ENCODE results near the gene SRD5A1. TPM values are rescaled to one million over a fixed set of nuclear protein-coding genes. Genes with fewer than 3 reads are reported as not detected.
A peak's percentile ranks its signal among the peaks of the same experiment; 100 is the strongest.

Gene SRD5A1
- total RNA-seq, 8 experiments from 2014 or later, result 6.4 to 28.6 (median 15.0) TPM

DNA sequence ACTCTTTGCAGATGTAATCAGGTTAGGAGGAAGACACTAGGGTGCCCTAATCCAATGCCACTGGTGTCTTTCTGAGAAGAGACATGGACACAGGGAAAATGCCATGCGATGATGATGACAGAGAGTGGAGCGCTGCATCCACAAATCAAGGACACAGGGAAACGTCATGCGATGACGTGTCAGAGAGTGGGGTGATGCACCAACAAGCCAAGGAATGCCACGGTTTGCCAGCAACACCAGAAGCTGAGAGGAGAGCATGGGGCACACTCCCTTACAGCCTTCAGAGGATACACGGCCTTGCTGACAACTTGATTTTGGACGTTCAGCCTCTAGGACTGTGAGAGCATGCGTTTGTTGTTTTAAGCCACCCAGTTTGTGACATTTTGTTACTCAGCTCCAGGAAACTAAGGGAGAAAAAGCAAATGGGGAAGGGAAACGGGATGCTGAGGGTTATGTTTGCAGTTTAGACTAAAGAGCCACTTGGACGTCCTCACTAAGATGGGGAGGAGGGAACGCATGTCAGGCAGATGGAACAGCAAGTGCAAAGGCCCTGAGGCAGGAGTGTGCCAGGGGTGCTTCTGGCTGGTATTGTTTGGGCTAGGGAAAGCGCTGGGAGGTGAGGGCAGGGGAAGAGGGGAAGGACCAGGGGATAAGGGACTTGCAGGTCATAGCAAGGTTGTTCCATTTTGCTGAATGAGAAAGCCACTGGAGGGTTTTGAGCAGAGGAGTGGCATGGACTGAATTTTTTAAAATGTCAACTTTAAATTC lies 77.5 kb downstream of the SRD5A1 start:
- Histone ChIP-seq H3K4me1 (replicated peaks in 1 of 2) (peaks cover 3 to 11% of the 10 kb centered on the region in 2 donors), H3K27ac (no peak overlapping the region), H3K4me3 (no peak overlapping the region)
- in situ Hi-C loops (cut with MboI; ENCODE audit: low pct_unique_long_range_greater_than_20kb in 2 of 9, low sequenced_read_pairs in 9 of 9, unreplicated experiment in 9 of 9), result no loop called here
- 76 to 100% (median 89%) methylated on average over 1 to 13 of the region's 13 CpGs; no CpG with 5 or more reads in 1 of the 10 experiments for WGBS, 10 experiments
- ATAC-seq (replicated peaks in 6 of 8), result no peak

- in situ Hi-C loops (cut with MboI; ENCODE audit: low pct_unique_long_range_greater_than_20kb in 2 of 9, low sequenced_read_pairs in 9 of 9, unreplicated experiment in 9 of 9), result no loop called here
- H3K4me3 ChIP-seq, result peak overlapping the region; percentile 47 to 76 (median 60)
- H3K4me1 ChIP-seq (replicated peaks in 1 of 2), result peaks cover 11 to 19% of the 10 kb centered on the region in 2 donors
- WGBS, 10 experiments, result 0 to 68% (median 37%) methylated on average over 1 to 9 of the region's 15 CpGs; no CpG with 5 or more reads in 1 of the 10 experiments
- ATAC-seq (replicated peaks in 6 of 8), result no peak
- peak overlapping the region; percentile 67 to 91 for H3K27ac ChIP-seq
These were observed 78.3 kb downstream of the SRD5A1 start for GRCh38 chr5:6711409-6712141.

DNA sequence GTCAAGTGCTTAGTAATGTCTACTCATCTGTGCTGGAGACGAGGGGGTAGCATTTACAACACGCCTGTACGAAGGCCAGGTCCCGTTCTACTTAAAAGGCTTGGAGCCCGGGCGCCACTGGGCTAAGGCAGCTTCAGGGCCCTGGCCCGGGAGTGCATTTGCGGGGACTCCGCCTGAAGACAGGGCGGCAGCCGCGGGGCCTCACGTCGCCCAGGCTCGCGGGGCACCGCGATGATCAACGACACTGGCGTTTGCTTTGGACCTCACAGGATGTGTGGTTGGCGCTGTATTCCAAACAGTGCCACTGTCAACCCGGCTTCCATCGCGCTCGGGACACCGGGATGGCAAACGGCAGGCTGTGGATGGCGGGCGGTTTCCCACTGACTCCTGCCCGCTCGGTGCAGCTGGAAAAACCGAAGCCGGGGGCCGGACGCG lies 78.9 kb downstream of the SRD5A1 start:
- peak overlapping the region; percentile 67 to 91 for H3K27ac ChIP-seq
- WGBS, 10 experiments, result 0 to 20% (median 2%) methylated on average over 1 to 12 of the region's 36 CpGs; no CpG with 5 or more reads in 3 of the 10 experiments
- peak overlapping the region; percentile 47 to 76 (median 60) for H3K4me3 ChIP-seq
- peaks cover 17 to 25% of the 10 kb centered on the region in 2 donors for H3K4me1 ChIP-seq (replicated peaks in 1 of 2)
- in situ Hi-C loops (cut with MboI; ENCODE audit: low pct_unique_long_range_greater_than_20kb in 2 of 9, low sequenced_read_pairs in 9 of 9, unreplicated experiment in 9 of 9), result no loop called here
- peak; percentile 2 to 22 (median 11) for ATAC-seq (replicated peaks in 6 of 8)

DNA sequence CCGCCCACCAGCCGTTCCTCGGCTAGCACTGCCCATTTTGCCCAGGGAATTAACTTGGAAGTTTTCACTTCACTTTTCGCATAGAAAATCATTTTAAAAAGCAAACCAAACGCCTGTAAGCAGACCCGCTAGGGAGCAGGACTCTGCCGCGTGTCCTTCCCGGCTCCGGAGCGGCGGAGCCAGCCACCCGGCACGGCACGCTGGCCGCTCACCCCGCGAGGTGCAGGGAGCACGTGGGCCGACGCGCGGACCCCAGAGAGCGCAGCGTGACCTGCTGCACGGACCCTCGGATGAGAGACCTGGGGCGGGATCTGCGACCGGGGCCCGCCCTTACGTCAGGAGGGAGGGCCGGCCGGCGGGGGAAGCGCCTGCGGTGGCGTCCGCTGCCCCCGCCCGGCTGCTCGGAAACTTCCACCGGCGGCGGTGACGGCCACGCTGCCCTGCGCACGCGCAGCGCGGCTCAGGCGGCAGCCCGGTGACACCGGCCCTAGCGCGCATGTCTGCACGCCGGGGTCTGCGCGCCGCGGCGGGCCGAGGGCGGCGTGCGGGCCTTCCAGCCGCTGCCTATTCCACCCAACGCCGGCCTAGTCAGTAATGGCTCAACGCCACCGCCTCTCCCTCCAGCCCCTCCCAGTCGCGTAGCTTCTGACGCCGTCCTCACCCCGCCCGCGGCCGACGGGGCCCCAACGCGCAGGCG lies 79.5 kb downstream of the SRD5A1 start:
- Histone ChIP-seq H3K4me1 (replicated peaks in 1 of 2) (peaks cover 23 to 29% of the 10 kb centered on the region in 2 donors), H3K4me3 (peak overlapping the region; percentile 47 to 76 (median 60)), H3K27ac (peak overlapping the region; percentile 67 to 91)
- 0% methylated on average over 1 to 4 of the region's 85 CpGs; no CpG with 5 or more reads in 5 of the 10 experiments for WGBS, 10 experiments
- in situ Hi-C loops (cut with MboI; ENCODE audit: low pct_unique_long_range_greater_than_20kb in 2 of 9, low sequenced_read_pairs in 9 of 9, unreplicated experiment in 9 of 9), result no loop called here
- ATAC-seq (replicated peaks in 6 of 8), result peak; percentile 70 to 92 (median 88)

DNA sequence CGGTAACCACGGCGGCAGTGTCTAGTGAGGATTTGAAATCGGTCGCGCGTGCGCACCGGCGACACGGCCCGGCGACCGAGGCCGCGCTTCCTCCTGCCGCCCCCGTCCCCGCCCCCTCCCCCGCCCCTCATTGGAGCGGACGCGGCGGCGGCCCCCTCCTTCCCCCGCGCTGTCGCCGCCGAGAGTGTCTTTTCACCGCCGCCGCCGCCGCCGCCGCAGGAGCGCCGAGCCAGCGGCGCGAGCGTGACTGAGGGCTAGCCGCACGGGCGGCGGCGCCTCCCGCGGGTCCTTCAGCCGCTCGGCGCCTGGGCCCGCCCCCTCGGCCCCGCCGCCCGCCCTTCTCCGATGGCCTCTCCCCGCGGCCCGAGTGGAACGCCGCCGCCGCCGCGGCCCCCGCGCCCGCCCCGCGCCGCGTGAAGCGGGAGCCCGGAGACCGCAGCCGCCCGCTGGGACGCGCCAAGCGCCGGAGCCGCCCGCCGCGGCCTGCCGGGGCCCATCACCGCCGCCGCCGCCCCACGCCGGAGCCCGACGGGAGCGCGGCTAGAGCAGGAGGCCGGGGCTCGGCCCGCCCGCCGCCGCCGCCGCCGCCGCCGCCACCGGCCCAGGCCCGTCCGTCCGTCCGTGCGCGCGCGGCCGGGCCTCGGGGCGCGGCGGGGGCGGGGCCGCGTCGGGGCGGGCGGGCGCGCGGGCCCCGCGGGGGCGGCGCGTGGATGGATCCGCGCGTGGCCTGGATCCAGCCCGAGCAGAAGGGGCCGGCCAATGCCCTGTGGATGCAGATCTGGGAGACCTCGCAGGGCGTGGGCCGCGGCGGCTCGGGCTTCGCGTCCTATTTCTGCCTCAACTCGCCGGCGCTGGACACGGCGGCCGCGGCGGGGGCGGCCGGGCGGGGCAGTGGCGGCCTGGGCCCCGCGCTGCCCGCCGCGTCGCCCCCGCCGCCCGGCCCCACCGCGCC lies 80.3 kb downstream of the SRD5A1 start, which contains the start of gene TENT4A:
Gene TENT4A (plus strand): TSS at position 159 of the 952 bp plus-strand sequence. CDS start 552 bp downstream, at position 711.
- peak within 1 kb of the TSS; percentile 47 to 76 (median 60) for H3K4me3 ChIP-seq
- ATAC-seq (replicated peaks in 6 of 8), result peak in 6 of 8 experiments; percentile 0 to 42 (median 8)
- in situ Hi-C loops (cut with MboI; ENCODE audit: low pct_unique_long_range_greater_than_20kb in 2 of 9, low sequenced_read_pairs in 9 of 9, unreplicated experiment in 9 of 9), result no loop called here
- H3K27ac ChIP-seq, result peak within 1 kb of the TSS; percentile 67 to 91
- H3K4me1 ChIP-seq (replicated peaks in 1 of 2), result peaks cover 31 to 34% of the 10 kb centered on the region in 2 donors
- no CpG with 5 or more reads among the region's 174 CpGs for WGBS, 10 experiments

GRCh38 chr5:6714226-6715041 lies 81.2 kb downstream of the SRD5A1 start:
- peaks cover 34 to 43% of the 10 kb centered on the region in 2 donors for H3K4me1 ChIP-seq (replicated peaks in 1 of 2)
- in situ Hi-C loops (cut with MboI; ENCODE audit: low pct_unique_long_range_greater_than_20kb in 2 of 9, low sequenced_read_pairs in 9 of 9, unreplicated experiment in 9 of 9), result no loop called here
- peak overlapping the region; percentile 47 to 76 (median 60) for H3K4me3 ChIP-seq
- peak overlapping the region; percentile 67 to 91 for H3K27ac ChIP-seq
- 0 to 17% (median 0%) methylated on average over 1 to 6 of the region's 99 CpGs; no CpG with 5 or more reads in 2 of the 10 experiments for WGBS, 10 experiments
- peak in 2 of 8 experiments; percentile 0 for ATAC-seq (replicated peaks in 6 of 8)

DNA sequence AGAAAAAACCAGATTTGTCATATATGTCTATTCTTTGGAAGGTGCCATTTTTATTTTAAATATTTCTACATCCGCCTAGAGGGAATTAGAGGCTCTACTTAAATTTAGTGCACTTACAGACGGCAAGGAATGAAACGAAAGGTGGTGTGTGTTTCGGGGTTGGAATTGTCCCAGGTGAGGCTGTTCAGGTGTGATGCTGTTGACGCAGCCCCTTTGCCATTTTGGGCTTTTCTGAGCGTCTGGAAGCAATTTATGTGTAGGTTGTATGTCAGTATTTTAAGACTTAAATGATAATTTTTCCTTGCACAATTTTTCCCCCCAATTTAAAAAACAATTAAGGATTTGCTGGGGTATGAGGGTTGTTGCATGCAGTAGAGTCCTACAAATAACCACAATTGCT lies 82.0 kb downstream of the SRD5A1 start:
- peaks cover 34 to 47% of the 10 kb centered on the region in 2 donors for H3K4me1 ChIP-seq (replicated peaks in 1 of 2)
- H3K4me3 ChIP-seq, result peak overlapping the region; percentile 47 to 76 (median 60)
- WGBS, 10 experiments, result 13 to 59% (median 33%) methylated on average over 2 to 6 of the region's 6 CpGs; no CpG with 5 or more reads in 2 of the 10 experiments
- ATAC-seq (replicated peaks in 6 of 8), result no peak
- in situ Hi-C loops (cut with MboI; ENCODE audit: low pct_unique_long_range_greater_than_20kb in 2 of 9, low sequenced_read_pairs in 9 of 9, unreplicated experiment in 9 of 9), result no loop called here
- H3K27ac ChIP-seq, result no peak overlapping the region

DNA sequence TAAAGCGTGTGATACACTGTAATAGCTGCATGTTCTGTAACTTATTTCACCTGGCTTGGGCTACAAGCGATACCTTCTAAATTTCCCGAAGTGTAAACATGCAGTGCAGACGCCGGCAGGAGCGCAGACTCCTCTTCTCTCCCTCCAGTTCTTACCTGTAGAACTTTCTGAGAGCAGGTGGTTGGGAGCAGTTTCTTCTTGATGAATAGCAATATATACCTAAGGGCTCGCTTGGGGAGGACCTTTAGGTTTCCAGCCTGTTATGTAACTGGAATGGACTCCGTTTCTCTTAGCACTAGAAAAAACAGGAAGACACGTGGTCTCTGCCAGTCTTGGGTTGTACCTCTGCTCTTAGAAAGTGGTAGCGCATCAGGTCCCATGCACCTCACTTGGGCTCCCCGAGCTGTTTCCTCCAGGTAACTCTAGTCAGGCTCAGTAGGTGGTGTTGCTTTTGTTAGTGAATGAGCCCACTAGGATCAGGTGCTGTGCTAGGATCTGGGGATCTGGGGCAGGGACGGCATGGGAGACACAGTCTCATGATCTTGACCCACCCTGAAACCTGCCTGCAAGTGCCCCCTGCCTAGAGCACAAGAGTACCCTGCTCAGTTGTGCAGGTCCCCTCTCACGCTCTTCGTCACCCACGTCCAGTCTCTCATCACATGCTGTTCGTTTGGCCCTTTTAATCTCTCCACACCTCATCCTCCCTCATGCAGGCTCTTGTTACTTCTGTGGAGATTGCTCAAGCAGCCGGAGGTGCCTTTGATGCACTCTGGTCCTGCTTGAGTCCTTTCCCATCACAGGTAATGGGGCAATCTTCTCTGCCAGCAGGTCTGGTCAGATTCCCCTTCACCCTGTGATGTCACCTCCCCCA lies 82.8 kb downstream of the SRD5A1 start:
- Histone ChIP-seq H3K4me3 (peak overlapping the region; percentile 47 to 76 (median 60)), H3K27ac (no peak overlapping the region), H3K4me1 (replicated peaks in 1 of 2) (peaks cover 37 to 51% of the 10 kb centered on the region in 2 donors)
- ATAC-seq (replicated peaks in 6 of 8), result no peak
- WGBS, 10 experiments, result 46 to 88% (median 59%) methylated on average over 3 to 11 of the region's 17 CpGs; no CpG with 5 or more reads in 1 of the 10 experiments
- in situ Hi-C loops (cut with MboI; ENCODE audit: low pct_unique_long_range_greater_than_20kb in 2 of 9, low sequenced_read_pairs in 9 of 9, unreplicated experiment in 9 of 9), result no loop called here

DNA sequence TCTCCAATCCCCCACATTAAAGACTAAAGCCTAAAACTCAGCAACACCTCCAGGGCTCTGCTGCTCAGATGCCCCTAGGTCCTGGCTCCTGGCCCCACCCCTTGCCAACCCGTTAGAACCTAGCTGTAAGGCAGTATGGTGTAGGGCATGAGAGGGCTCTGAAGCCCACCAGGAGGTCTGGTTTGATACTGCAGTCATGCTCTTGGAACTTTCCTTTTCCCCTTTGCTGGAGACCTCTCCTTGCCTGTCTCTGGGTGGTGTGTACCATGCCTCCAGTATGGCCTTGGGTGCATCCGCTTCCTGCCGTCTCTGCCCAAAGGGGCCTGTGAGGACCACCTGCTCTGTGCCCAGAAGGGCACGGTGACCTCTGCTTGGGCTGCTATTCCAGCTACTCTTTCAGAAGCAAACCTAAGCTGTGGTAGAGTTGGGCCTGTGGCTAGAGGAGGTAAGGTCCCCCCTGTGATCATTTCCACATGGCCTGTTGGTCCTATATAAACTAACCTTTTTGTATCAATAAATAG lies 83.4 kb downstream of the SRD5A1 start:
- WGBS, 10 experiments, result 40 to 100% (median 68%) methylated on average over 1 to 3 of the region's 4 CpGs; no CpG with 5 or more reads in 5 of the 10 experiments
- H3K27ac ChIP-seq, result no peak overlapping the region
- peaks cover 40 to 49% of the 10 kb centered on the region in 2 donors for H3K4me1 ChIP-seq (replicated peaks in 1 of 2)
- H3K4me3 ChIP-seq, result peak overlapping the region in 2 of 5 donors; percentile 4 to 60
- ATAC-seq (replicated peaks in 6 of 8), result no peak
- in situ Hi-C loops (cut with MboI; ENCODE audit: low pct_unique_long_range_greater_than_20kb in 2 of 9, low sequenced_read_pairs in 9 of 9, unreplicated experiment in 9 of 9), result no loop called here

GRCh38 chr5:6717247-6717646 lies 84.0 kb downstream of the SRD5A1 start:
- no peak for ATAC-seq (replicated peaks in 6 of 8)
- in situ Hi-C loops (cut with MboI; ENCODE audit: low pct_unique_long_range_greater_than_20kb in 2 of 9, low sequenced_read_pairs in 9 of 9, unreplicated experiment in 9 of 9), result no loop called here
- no peak overlapping the region for H3K4me3 ChIP-seq

More at GRCh38 chr5:6717247-6717646, 84.0 kb downstream of the SRD5A1 start:
- Histone ChIP-seq H3K4me1 (replicated peaks in 1 of 2) (peaks cover 44 to 47% of the 10 kb centered on the region in 2 donors), H3K27ac (no peak overlapping the region)
